Hematopoietic multipotent progenitor cell (in vitro differentiated cells): Measurements from ENCODE around the gene TRIM41. TPM values are rescaled to one million over a fixed set of nuclear protein-coding genes. Genes with fewer than 3 reads are reported as not detected.
"Not testable (repeated sequence)": the region's sequence is repeated elsewhere in the genome, so short reads cannot be mapped to it uniquely, and the experiment has no call there.

Source experiments
- DNase-seq, 3 donors: peaks; one replicate each; pipeline ENCODE4 v3.0.0-alpha.2; 2011 to 2015; ENCODE audit warnings: low read depth in 2 of 3, low spot score in 2 of 3
- small RNA-seq: library from RNA; depleted of rRNA; stranded (forward); fragments of <200 nt; gene quantifications from one replicate; pipeline ENCODE3, GENCODE V24; 2012
- total RNA-seq: library from RNA; depleted of rRNA; stranded (reverse); fragments of >200 nt; gene quantifications from one replicate; pipeline ENCODE4 v1.2.3, GENCODE V29; 2012

Gene TRIM41
- total RNA-seq, 1 donor = 17.0 TPM

DNA sequence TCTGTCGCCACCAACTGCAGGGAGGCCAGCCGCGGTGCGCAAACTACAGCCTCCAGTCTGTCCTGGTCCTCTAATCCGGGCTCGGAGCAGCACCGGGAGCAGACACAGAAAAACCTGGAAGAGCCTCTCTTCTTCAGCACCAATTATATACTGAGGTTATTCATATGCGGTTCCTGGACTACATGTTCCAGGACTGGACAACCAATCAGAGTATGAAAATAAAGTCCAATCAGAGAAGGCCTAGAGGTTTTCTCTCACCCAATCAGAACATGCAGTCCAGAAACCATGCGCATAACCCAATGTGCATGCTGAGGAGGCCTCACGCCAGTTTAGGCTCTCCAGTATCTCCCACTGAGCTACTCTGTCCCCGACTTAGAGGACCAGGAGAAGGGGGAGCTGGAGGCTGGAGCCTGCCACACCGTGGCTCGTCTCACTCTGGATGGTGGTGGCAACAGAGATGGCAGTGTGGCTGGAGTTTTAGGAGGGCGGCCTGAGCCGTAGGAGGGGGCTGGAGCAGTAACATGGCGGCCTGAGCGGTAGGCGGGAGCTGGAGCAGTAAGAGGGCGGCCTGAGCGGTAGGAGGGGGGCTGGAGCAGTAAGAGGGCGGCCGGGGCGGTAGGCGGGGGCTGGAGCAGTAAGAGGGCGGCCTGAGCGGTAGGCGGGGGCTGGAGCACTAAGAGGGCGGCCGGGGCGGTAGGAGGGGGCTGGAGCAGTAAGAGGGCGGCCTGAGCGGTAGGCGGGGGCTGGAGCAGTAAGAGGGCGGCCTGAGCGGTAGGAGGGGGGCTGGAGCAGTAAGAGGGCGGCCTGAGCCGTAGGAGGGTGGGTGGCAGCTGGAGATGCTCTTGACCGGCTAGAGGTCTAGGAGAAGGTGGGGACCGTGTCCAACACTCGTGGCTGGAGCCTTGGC, 58.2 kb downstream of the TRIM41 start:
- no peak for DNase-seq

GRCh38 chr5:181281984-181282316, 58.9 kb downstream of the TRIM41 start:
- DNase-seq = no peak

- not testable (repeated sequence) for DNase-seq
Measured at GRCh38 chr5:181282415-181282814, 59.3 kb downstream of the TRIM41 start.

- DNase-seq = no peak
Measured at GRCh38 chr5:181282874-181283273, 59.8 kb downstream of the TRIM41 start.

- no peak for DNase-seq
Measured at GRCh38 chr5:181283347-181283746, 60.3 kb downstream of the TRIM41 start.

- DNase-seq = not testable (repeated sequence)
Measured at GRCh38 chr5:181283841-181284755, 61.0 kb downstream of the TRIM41 start.

Small RNA genes within 50 kb of the gene (small RNA-seq; reads per million reads assigned to genes)
- gene MIR4638 (not detected), gene SNORD95 (not detected), gene SNORD96A (not detected)

Other genes starting within 250 kb of the TRIM41 start
- under 0.01 TPM for gene BTNL3, start 234.4 kb upstream of the TRIM41 start, total RNA-seq
- gene BTNL9, start 183.0 kb upstream of the TRIM41 start, total RNA-seq = under 0.01 TPM
- gene OR2V1, start 92.1 kb upstream of the TRIM41 start, total RNA-seq = not detected
- gene OR2V2, start 75.7 kb upstream of the TRIM41 start, total RNA-seq = under 0.01 TPM
- gene TRIM7, start 18.1 kb upstream of the TRIM41 start, total RNA-seq = 0.27 TPM
- 17,192 TPM for gene RACK1, start 20.6 kb downstream of the TRIM41 start, total RNA-seq
- 16.2 TPM for gene TRIM52, start 37.9 kb downstream of the TRIM41 start, total RNA-seq
- gene OR4F3, start 144.0 kb downstream of the TRIM41 start, total RNA-seq = under 0.01 TPM